HG03108 (cell line): Measurements from ENCODE around the gene DPP9.

ENCODE experiments used
- ATAC-seq: cut with Tn5 transposase; IDR thresholded peaks from one replicate; pipeline ENCODE4 v1.9.1; 2021; ENCODE audit warnings: moderate library complexity; ENCODE audit not compliant: unreplicated experiment

DPP9 gene

DNA sequence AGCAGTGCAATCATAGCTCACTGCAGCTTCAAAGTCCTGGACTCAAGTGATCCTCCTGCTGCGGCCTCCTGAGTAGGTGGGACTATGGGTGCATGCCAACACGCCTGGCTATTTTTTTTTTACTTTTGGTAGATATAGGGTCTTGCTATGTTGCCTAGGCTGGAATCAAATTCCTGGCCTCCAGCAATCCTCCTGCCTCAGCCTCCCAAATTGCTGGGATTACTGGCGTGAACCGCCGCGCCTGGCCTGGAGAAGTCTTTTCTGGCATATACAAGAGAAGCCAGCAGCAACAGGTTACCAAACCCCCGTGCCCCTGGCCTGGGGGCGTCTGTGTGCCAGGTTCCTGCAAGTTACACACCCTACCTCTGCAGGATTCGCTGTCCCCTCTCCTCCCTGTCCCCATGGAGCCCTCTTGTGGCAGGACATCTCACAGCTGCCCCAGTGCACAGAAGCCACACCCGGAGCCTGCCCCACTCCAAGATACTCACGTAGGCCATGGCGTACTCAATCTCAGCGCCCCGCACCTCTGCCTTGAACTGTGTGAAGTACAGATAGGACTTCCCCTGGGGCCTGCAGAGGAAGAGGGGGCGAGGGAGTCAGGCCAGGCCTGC is 63.4 kb downstream of the DPP9 start:
- no peak for ATAC-seq

DNA sequence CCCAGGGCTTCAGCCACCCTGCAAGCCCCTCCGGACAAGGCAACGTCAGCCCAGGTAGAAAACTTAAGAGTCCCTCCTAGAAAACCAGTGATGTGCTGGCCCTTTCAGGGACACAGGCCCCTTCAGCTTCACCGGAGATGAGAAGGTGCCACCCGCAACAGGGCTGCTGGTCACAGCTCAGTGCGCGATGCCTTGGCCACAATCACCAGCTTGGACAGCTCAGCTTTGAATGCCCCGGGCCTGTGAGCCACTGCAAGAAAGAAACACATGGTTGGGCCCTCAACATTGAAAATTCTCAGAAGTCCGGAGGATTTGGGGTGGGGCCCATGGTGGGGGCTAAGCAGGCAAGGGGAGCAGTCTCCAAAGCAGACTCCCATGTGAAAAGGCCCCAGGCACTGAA is 65.8 kb downstream of the DPP9 start:
- ATAC-seq, result no peak

DNA sequence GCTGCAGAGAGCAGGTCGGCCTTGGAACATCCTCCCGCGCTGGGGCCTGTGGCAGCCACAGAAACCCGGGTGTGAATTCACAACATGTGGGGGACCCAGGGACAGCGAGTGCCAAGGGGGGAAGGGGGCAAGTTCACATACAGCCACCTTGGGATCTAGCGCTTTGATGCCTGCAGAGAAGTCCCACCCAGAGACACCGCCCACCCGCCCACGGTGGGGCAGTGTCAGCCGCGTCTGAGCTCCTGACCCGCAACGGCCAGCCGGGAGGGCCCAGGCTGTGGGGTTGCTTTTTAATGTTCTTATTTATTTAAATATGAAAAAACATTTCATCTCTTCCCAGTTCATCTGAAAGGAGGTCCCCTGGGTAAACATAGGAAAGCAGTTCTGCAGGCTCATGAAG is 66.4 kb downstream of the DPP9 start:
- ATAC-seq, result no peak

DNA sequence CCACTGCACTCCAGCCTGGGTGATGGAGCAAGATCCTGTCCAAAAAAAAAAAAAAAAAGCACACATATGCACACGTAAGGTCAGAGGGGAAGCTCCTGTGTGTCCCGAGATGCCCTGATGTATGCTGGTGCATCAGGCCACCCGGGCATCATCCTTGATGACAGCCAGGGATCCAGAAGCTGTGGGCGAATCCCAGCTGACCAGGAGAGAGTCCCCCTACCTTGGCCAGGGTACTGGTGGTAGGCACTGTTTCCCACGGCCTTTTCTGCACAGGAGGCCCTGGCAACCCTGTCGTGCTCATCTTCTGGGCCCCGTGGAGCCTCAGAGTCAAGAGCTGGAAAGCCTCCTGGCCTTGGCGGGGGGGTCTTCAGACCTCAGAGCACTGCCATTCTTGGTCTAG is 67.5 kb downstream of the DPP9 start:
- no peak for ATAC-seq

DNA sequence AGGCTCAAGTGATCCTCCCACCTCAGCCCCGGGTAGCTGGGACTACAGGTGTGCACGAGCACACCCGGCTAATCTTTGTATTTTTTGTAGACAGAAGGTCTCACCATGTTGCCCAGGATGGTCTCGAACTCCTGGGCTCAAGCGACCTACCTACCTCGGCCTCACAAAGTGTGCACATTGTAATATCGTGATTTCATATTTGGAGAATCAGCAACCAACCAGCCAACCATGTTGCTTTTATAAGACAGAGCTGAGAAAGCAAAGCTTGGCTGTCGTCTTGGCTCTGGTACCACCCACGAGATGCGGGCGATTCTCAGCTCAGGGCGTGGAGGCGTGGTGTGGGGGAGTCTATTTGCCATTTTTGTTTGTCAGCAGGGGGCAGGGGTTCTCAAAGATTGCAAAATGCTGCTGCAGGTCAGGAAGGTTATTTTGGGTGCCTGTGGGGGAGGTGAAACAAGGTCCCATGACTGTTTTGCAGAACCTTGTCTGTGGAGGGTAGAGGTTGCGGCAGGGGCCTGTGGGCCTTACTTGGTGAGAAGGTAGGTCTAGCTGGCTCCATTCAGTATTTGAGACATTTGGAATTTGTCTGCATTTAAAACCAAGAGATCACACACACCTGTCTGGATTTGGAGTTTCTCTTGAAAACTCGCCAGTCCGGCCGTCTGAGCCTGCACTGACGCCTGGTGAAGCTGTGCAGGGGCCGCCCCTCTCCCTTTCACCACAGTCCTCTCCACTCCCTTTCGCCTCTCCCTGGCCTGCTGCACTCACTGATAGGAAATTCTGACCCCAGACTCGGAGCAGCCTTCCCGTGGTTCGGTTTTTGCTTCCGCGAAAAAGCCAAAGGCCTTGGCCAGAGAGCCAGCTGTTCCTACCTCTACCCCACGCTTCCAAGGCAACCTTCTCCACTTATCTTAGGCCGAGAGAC is 68.9 kb downstream of the DPP9 start:
- no peak for ATAC-seq

DNA sequence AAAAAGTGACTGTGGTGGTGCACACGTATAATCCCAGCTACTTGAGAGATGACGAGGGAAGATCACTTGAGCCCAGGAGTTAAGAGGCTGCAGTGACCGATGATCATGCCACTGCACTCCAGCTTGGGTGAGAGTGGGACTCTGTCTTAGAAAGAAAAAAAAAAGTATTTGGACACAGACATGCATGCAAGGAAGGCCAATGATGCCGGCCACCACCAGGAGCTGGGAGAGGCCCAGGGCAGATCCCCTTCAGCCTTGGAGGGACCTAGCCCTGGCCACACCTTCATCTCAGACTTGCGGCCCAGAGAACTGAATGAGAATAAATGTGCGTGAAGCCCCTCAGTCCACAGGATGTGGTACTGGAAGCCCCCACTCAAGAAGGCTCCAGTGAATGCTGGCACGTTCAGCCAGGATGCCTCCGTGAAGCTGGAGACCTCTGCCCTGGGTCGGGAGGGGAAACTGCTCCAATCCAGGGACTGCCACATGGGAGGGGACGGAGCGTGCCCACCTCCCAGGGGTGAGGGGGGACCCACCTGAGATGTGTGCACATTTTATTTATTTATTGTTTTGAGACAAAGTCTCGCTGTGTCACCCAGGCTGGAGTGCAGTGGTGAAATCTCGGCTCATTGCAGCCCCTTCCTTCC is 69.7 kb downstream of the DPP9 start:
- ATAC-seq, result no peak

DNA sequence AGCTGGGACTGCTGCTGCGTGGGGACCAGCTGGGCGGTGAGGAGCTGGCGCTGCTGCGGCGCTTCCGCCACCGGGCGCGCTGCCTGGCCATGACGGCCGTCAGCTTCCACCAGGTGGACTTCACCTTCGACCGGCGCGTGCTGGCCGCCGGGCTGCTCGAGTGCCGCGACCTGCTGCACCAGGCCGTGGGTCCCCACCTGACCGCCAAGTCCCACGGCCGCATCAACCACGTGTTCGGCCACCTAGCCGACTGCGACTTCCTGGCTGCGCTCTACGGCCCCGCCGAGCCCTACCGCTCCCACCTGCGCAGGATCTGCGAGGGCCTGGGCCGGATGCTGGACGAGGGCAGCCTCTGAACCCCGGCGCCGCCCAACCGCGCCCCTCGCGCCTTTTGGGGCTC is 71.6 kb downstream of the DPP9 start:
- no peak for ATAC-seq

DNA sequence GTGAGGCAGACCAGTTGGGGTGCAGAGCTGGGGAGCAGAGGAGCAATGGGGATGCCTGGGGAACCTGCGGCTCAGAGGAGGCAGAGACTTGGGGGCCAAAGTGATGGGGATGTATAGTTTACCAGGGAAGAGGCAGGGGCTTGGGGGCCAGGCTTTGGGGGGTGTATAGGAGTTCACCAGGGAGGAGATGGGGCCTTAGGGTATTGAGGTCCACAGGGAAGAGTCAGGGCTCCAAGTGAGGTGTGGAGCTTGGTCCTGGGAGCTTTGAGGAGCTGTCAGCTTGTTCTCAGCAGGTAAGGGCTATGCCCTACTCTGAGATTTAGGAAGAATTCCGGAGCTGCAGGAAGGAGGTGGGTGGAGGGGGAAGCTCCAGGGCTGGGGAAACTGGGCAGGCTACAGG is 73.5 kb downstream of the DPP9 start:
- no peak for ATAC-seq

DNA sequence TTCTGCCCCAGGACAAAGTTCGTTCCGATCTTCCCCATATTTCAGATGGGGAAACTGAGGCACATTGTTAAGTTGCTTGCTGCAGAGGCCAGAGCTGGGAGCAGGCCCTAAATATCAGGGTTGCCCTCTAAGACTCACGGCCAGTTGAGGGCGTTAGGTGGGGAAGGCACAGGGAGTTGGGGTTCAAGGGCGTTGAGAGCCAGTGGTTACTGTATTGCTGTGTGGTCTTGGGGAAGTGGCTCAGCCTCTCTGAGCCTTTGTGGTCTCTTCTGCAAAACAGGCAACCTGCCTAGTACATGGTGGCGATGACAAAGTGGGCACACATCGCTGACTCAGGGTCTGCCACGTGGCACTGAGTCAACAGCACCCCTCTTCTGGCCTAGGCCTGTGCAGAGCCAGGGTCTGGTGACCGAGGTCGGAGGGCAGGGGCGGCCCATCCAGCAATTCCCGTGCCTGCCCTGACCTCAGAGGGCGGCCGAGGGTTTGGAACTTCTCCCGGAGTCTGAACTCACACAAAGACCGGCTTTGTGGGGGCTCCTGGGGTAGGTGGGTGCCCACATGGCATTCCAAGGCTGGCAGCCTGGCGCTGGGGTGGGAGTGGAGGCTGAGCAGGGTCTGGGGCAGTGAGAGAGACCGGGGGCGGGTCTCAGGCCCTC is 74.1 kb downstream of the DPP9 start:
- no peak for ATAC-seq

DNA sequence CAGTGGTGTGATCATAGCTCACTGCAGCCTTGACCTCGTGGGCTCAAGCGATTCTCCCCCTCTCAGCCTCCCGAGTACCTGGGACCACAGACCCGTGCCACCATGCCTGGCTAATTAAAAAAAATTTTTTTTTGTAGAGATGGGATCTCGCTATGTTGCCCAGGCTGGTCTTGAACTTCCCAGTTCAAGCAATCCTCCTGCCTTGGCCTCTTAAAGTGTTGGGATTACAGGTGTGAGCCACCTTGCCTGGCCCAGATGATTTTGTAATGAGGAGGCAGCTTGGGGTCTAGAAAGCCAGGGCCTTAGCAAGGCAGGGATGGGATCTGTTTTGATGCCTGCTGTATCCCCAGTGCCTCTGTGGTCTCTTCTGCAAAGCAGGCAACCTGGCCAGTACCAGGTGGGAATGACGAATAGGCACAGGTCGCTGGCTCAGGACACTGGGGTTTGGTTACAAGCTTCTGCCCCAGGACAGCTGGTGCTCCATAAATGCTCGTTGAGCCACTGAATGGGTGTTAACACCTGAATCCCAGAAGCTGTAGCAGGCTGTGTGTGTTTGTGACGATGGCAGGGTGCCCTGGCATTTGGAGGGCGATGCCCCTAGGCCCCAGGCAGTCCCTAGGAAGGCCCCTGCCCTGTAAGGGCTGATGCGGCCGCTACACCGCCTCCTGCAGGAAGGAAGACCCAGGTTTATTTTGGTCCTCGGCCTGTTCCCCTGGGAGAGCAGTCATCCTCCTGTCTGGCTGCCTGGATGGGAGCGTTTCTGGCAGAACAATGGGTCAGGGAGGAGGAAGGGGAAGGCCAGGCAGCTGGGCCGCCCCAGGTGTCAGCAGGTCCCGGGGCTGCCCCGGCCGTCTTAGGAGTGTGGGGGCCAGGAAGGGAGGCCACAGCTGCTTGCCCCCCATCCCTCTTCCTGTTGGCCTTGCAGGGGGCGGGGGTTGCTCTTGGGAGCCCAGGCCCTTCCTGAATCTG is 75.7 kb downstream of the DPP9 start:
- ATAC-seq, result no peak

DNA sequence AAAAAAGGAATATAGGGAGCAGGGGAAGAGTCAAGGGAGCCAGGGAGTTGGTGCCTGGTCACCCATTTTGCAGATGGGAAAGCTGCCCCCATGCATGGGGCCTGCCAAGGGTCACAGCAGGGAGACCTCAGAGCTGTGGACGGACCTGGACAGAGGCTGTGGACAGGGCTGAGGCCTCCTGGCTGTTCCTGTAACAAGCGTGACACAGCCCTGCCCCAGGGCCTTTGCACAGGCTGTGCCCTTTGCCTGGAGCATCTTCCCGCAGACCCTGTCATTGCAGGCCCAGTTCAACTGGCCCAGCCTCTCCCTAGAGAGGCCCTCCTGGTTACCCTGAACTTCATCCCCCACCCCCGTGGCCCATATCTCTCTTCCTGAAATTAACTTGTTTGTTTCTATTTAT is 77.9 kb downstream of the DPP9 start:
- ATAC-seq, result no peak

DNA sequence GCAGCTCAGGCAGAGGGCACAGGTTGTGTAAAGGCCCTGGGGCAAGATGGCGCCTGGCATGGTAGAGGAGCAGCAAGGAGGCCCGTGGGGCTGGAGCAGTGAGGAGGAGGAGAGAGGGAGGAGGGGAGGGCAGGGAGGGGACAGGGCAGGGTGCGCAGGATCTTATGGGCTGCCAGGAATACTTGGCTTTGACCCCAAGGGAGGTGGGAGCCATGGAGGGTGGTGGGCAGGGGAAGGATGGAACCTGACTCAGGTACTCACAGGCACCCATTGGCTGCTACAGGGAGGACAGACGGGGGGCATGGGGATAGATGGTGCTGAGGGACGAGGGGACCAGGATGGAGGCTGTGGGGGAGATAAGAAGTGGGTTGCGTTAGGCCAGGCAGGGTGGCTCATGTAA is 81.0 kb downstream of the DPP9 start:
- ATAC-seq, result no peak

DNA sequence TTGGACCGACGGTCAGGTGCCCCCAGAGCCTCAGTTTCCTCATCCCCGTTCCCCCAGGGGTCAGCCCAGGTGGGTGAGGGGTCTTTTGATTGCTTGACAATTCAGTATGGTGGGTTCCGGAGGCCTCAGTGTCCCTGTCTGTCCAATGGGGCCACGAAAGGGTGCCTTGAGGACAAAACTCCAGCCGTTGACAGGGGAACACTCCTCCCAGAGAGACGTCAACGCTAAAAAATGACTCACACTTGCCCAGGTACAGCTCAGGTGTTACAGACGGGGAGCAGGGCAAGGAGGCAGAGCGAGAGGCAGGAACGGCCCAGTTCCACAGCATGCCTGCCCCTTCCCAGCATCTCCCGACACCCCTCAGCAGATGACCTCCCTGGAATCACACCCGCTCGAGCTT is 82.5 kb downstream of the DPP9 start:
- ATAC-seq, result no peak

DNA sequence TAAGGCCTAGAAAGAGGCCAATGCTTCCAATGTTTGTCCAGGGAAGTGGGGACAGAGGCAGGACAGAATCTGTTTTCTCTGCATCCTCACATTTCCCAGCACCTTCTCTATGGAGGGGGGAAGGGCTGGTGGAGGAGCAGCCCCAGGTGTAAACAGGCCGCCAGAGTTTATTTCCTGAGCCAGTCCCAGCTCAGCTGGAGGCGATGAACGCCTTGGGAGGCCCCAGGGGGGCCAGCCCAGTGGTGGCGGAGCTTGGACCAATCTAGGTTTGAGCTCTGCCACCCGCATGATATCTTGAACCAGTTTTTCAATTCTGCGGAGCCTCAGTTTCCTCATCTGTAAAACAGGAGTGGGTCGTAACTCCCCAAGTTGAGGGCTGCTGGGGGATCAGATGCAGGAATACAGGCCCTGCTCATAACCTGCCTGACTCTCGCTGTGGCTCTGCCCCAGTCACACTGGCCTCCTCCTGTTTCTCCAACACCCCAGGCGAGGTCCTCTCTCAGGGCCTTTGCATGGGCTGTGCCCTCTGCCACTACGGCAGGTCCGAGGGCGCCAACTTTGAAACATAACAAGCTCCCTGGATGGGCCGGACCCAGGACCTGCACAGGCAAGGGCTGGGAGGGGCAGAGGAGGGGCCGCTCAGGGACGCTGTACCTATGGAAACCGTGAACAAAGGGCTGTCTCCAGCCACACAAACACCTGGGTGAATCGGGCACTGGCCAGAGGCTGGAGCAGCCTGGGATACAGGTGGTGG is 83.2 kb downstream of the DPP9 start:
- no peak for ATAC-seq

DNA sequence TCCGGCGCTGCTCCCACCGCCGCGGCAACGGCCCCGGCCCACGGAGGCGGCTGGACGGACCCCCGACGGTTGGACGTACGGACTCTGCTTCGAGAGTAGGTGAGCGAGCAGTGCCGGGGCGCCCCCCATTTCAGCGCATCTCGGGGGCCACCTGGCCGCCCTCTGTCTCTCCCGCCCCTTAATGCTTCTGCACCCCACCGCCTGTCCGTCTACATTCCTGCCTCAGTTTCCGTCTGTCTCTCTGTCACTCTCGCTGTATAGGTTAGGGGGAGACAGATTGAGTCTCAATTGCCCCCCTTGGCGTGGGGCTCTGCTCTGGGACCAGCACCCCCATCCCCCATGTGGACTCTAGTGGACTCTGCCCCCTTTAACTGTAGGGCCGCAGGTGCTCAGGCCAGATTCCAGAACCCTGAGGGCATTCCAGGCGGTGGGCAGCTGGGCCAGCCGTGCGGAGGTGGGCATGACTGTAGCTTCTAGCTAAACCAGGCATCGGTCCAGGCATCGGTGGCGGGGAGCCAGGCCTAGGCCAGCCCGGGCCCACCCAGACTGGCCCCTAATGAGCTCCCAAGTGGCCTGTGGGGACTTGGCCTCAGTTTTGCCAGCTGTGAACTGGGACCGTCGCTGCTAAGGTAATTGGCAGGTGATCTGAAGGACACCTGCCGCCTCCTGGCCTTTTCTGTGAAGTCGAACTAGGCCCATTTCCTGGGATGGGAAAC is 84.0 kb downstream of the DPP9 start:
- no peak for ATAC-seq

DNA sequence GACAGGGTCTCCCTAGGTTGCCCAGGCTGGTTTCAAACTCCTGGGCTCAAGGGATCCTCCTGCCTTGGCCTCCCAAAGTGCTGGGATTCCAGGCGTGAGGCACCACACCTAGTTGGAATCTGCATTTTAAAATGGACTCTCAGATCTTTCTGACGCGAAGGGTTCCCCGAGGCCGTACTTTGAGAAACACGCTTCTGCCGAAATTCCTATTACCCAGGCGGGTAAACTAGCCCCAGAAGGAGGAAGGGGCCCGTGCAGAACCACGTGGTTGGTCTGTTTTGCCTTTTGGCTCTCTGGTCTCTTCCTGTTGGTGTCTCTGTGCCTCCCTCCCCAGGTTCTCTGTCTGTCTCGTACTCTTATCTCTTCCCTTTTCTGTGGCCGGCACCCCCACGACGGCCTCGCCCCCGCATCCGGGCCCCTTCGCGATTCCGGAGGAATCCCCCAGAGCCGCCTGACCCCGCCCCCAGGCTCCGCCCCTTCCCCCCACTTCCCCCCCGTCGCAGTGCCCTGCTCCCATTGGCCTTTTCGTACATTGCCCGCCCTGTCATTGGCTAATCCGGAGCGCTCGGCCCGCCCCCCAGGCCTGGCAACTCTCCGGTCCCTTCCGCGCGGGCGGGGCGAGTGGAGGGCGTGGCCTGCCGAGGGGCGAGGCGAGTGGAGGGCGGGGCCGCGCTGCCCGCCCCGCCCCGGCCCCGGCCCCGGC is 84.7 kb downstream of the DPP9 start, which contains the start of gene TNFAIP8L1:
Gene TNFAIP8L1 (plus strand): TSS at position 689 of the 703 bp plus-strand sequence. CDS start 12,354 bp downstream, outside the sequence.
- ATAC-seq, result peak; percentile 74

DNA sequence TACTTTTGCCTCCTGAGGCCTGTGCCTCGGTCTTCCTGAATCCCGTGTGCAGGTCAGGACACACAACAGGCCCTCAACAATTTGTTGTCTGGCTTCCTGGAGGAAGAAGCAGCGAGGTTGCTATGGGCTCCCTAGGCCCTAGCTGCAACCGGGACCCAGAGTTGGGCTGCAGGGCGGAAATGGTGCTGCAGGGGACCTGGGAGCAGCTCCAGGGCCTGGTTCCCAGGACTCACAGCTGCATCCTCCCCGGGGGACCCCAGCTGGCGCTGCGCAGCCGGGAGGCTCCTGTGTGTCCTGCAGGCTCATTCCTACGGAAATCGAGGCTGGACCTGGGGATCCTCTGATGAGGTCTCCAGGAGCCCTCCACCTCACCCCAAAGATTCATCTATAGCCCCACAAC is 85.3 kb downstream of the DPP9 start:
- ATAC-seq, result no peak

DNA sequence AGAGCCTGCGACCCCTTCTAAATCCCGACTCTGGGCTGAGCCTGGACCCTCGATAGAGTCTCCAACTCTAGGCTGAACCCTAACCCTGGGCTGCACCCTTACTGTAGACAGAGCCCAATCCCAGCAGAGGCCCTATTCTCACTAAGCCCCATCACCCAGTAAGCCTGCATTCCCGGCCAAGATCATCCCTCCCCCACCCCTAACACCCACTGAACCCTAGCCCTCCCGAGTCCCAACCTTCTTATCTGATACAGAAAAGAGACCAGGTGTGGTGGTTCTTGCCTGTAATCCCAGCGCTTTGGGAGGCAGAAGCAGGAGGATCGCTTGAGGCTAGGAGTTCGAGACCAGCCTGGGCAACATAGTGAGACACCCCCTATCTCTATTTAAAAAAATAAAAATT is 86.9 kb downstream of the DPP9 start:
- ATAC-seq, result no peak
